ENCODE results near the gene ANKIB1. TPM values are rescaled to one million over a fixed set of nuclear protein-coding genes. Genes with fewer than 3 reads are reported as not detected.

Gene ANKIB1
- total and polyA plus RNA-seq, 4 donors: 42.2 to 81.6 (median 67.4) TPM

DNA sequence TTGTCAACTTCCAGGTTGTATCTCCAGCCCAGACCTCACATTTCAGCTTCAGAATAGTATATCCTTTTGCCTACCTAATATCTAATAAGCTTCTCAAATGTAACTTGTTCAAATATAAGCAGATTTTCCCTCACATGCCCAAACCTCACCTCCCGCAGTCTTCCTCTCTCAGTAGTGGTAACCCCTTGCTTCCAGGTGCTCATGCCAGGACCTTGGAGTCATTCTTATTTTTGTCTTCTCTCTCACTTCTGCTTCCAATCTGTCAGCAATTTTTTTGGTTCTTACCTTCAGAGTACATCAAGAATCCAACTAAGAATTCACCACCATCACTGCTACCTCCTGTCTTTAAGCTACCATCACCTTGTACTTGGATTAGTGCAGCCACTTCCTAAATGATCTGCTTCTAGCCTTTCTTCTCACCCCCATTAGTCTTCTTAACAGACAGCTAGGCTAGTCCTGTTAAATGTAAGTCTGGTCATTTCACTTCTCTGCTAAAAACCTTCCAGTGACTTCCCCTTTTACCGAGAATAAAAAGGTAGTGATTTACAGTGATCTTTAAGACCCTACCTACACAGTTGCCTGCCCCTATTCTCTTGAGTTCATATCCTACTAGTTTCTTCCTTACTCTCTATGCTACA lies 14.0 kb downstream of the ANKIB1 start:
- WGBS (ENCODE audit: insufficient coverage): 82% methylated on average over 2 of the region's 2 CpGs
- no peaks in the 10 kb centered on the region for H3K27me3 ChIP-seq (ENCODE audit: control insufficient read depth, insufficient read depth, low read length)
- no peaks in the 10 kb centered on the region for H3K36me3 ChIP-seq (ENCODE audit: control insufficient read depth, insufficient read depth, low read length)
- H3K27ac ChIP-seq (ENCODE audit: low read depth, low read length): no peak overlapping the region
- DNase-seq (ENCODE audit: low read depth in 4 of 6, low spot score in 6 of 6): no peak
- H3K9me3 ChIP-seq (ENCODE audit: control insufficient read depth, insufficient read depth, low read length): peaks cover 7% of the 10 kb centered on the region
- H3K4me1 ChIP-seq (ENCODE audit: control insufficient read depth, insufficient read depth, low read length): no peaks in the 10 kb centered on the region
- no peak overlapping the region for H3K4me3 ChIP-seq (ENCODE audit: low read depth, low read length)

DNA sequence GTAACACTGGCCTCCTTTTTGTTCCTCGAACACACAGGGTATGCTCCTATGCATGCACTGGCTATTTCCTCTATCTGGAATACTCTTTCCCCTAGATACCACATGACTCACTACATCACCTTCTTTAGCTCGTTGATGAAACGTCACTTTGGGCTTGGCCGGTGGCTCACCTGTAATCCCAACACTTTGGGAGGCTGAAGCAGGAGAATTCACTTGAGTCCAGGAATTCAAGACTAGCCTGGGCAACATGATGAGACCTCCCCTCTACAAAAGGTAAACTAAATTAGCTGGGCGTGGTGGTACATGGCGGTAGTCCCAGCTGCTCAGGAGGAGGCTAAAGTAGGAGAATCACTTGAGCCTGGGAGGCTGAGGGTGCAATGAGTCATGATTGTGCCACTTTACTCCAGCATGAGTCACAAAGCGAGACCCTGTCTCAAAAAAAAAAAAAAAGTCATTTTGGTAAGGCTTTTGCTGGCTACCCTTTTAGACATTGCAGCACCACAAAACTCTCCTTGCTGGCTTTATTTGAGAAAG lies 14.5 kb downstream of the ANKIB1 start:
- H3K36me3 ChIP-seq (ENCODE audit: control insufficient read depth, insufficient read depth, low read length): no peaks in the 10 kb centered on the region
- no peak overlapping the region for H3K4me3 ChIP-seq (ENCODE audit: low read depth, low read length)
- no peaks in the 10 kb centered on the region for H3K4me1 ChIP-seq (ENCODE audit: control insufficient read depth, insufficient read depth, low read length)
- no peak for DNase-seq (ENCODE audit: low read depth in 4 of 6, low spot score in 6 of 6)
- H3K27me3 ChIP-seq (ENCODE audit: control insufficient read depth, insufficient read depth, low read length): no peaks in the 10 kb centered on the region
- H3K27ac ChIP-seq (ENCODE audit: low read depth, low read length): no peak overlapping the region
- WGBS (ENCODE audit: insufficient coverage): 97% methylated on average over 5 of the region's 7 CpGs
- H3K9me3 ChIP-seq (ENCODE audit: control insufficient read depth, insufficient read depth, low read length): peaks cover 7% of the 10 kb centered on the region

DNA sequence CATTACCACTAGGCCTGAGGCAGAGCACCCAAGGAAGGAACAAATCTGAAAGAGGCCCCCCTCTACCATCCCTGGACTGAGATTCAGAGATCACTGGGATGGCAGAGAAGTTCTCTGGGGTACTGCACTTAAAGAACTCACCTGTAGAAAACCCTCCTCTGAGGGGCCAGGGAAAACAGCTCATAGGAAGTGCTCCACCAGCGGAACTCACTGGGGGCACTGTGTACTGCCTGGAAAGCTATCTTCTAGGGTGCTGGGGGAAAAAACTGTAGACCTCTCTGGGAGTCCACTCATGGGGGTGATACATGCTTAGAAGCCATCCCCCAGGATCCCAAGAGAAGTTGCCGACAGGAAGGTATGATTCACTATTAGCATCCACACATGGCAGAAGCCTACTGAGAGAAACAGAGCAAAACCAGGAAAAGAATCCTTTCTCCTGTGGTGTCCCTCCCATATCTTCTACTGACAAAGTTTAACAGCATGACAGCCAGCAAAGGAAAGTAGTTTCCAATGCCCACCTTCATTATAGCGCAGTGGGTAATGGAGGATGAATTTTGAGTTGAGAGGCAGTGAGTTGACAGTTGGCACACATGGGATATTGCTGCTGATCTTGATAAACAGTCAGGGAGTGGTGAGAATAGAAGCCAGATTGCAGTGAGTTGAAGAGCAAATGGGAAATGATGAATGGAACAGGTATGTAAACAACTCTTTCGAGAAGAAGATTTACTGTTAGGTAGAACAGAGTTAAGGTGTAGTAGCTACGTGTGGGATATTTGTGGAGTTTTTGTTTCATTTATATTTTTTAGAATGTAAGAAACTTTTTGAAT lies 20.9 kb downstream of the ANKIB1 start:
- H3K4me1 ChIP-seq (ENCODE audit: control insufficient read depth, insufficient read depth, low read length): no peaks in the 10 kb centered on the region
- no peaks in the 10 kb centered on the region for H3K36me3 ChIP-seq (ENCODE audit: control insufficient read depth, insufficient read depth, low read length)
- no peak overlapping the region for H3K27ac ChIP-seq (ENCODE audit: low read depth, low read length)
- peaks cover 7% of the 10 kb centered on the region for H3K9me3 ChIP-seq (ENCODE audit: control insufficient read depth, insufficient read depth, low read length)
- WGBS (ENCODE audit: insufficient coverage): 100% methylated on average over 1 of the region's 5 CpGs
- H3K27me3 ChIP-seq (ENCODE audit: control insufficient read depth, insufficient read depth, low read length): no peaks in the 10 kb centered on the region
- no peak for DNase-seq (ENCODE audit: low read depth in 4 of 6, low spot score in 6 of 6)
- H3K4me3 ChIP-seq (ENCODE audit: low read depth, low read length): no peak overlapping the region

DNA sequence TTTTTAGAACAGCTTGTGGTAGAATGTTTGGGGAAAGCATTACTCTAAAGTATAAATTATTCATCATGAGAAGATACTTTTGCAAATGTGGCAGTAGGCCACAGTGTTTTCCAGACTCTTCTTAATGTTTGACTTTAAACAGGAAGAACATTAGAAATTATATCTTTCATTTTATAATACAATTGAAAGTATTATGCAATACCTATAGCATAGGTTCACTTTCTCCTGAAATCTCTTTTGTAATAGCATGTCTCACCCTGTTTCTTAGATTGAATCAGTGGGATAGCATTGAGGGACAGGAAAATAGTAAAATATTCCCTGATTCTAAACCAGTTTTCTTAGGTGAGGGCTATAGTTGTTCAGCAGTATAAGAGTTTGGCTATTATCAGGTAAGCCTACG lies 23.1 kb downstream of the ANKIB1 start:
- Histone ChIP-seq H3K27ac (ENCODE audit: low read depth, low read length) (no peak overlapping the region), H3K4me3 (ENCODE audit: low read depth, low read length) (no peak overlapping the region), H3K4me1 (ENCODE audit: control insufficient read depth, insufficient read depth, low read length) (no peaks in the 10 kb centered on the region), H3K9me3 (ENCODE audit: control insufficient read depth, insufficient read depth, low read length) (no peaks in the 10 kb centered on the region), H3K36me3 (ENCODE audit: control insufficient read depth, insufficient read depth, low read length) (no peaks in the 10 kb centered on the region), H3K27me3 (ENCODE audit: control insufficient read depth, insufficient read depth, low read length) (no peaks in the 10 kb centered on the region)
- no peak for DNase-seq (ENCODE audit: low read depth in 4 of 6, low spot score in 6 of 6)
- WGBS (ENCODE audit: insufficient coverage): no CpG with 5 or more reads among the region's 1 CpG

DNA sequence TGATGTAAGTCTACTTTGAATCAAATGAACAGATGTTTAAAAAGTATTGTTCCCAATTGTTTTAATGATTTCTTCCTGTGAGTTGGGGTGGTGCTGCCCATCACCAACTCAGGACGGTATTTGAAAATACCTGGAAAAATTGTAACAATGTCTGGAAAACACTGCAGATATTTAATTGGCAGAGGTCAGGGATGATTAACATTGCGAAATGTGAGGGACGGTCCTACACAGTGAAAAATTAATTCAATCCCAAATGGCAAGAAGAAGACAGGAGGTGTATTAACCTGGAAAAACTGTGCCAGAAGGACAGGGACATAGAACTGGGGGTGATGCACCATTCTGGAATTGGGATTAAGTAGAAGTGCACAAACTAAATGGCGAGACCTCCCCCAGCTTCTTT lies 29.6 kb downstream of the ANKIB1 start:
- H3K36me3 ChIP-seq (ENCODE audit: control insufficient read depth, insufficient read depth, low read length): no peaks in the 10 kb centered on the region
- peaks cover 3% of the 10 kb centered on the region for H3K4me1 ChIP-seq (ENCODE audit: control insufficient read depth, insufficient read depth, low read length)
- no peak overlapping the region for H3K4me3 ChIP-seq (ENCODE audit: low read depth, low read length)
- no peaks in the 10 kb centered on the region for H3K27me3 ChIP-seq (ENCODE audit: control insufficient read depth, insufficient read depth, low read length)
- no peak for DNase-seq (ENCODE audit: low read depth in 4 of 6, low spot score in 6 of 6)
- no peak overlapping the region for H3K27ac ChIP-seq (ENCODE audit: low read depth, low read length)
- WGBS (ENCODE audit: insufficient coverage): 90% methylated on average over 3 of the region's 4 CpGs
- H3K9me3 ChIP-seq (ENCODE audit: control insufficient read depth, insufficient read depth, low read length): no peaks in the 10 kb centered on the region

DNA sequence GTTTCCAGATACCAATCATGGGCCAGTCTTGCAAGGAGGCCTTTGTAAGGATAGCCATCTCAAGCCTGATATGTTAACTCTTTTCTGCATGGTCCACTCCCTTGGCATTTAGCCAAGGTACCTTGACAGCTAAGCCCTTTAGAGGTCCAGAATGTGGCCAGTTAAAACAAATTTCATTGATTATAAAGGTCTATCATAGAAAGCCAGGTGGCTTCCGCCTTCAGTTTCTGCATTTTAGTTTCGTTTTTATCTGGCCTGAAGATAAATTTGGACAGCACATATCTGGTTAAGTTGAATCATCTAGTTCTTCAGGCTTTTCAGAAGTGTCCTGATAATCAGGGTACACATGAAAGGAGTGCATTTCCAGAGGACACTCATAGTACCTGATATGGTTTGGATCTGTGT lies 30.7 kb downstream of the ANKIB1 start:
- Histone ChIP-seq H3K27me3 (ENCODE audit: control insufficient read depth, insufficient read depth, low read length) (no peaks in the 10 kb centered on the region), H3K27ac (ENCODE audit: low read depth, low read length) (no peak overlapping the region), H3K9me3 (ENCODE audit: control insufficient read depth, insufficient read depth, low read length) (no peaks in the 10 kb centered on the region), H3K4me3 (ENCODE audit: low read depth, low read length) (no peak overlapping the region), H3K36me3 (ENCODE audit: control insufficient read depth, insufficient read depth, low read length) (no peaks in the 10 kb centered on the region), H3K4me1 (ENCODE audit: control insufficient read depth, insufficient read depth, low read length) (peaks cover 3% of the 10 kb centered on the region)
- 94% methylated on average over 2 of the region's 2 CpGs for WGBS (ENCODE audit: insufficient coverage)
- DNase-seq (ENCODE audit: low read depth in 4 of 6, low spot score in 6 of 6): no peak

DNA sequence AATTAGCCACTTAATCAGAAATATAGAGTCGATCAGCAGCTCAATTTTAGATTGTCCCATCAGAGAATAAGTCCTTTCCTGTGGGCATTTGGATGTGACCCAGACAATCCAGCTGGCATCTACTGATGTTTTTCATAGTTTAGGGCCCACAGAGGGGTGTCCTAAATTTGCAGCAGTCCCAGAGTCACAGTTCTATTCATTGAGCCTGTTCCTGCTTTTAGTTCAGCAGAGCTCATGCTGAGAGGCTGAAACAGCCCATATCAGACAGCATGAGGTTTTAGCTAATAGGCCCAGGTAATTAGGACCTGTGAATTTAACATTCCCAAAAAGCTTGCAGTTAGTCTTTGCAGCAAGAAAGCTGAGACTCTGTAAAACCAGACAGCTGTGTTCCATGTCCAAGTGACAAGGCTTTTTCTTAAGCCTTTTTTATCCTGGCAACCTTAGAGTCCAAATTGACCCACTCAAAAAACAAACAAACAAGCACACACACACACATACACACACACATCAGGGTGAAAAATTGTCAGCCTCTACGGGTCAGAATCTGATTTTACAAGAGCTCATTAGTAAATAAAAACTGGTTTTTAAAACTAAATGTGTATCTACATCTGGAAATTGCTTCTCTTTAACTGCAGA lies 33.7 kb downstream of the ANKIB1 start:
- DNase-seq (ENCODE audit: low read depth in 4 of 6, low spot score in 6 of 6): peak in 2 of 6 donors; percentile 15 to 61
- no peak overlapping the region for H3K27ac ChIP-seq (ENCODE audit: low read depth, low read length)
- 40% methylated on average over 1 of the region's 2 CpGs for WGBS (ENCODE audit: insufficient coverage)
- no peaks in the 10 kb centered on the region for H3K27me3 ChIP-seq (ENCODE audit: control insufficient read depth, insufficient read depth, low read length)
- peaks cover 3% of the 10 kb centered on the region for H3K4me1 ChIP-seq (ENCODE audit: control insufficient read depth, insufficient read depth, low read length)
- no peak overlapping the region for H3K4me3 ChIP-seq (ENCODE audit: low read depth, low read length)
- H3K9me3 ChIP-seq (ENCODE audit: control insufficient read depth, insufficient read depth, low read length): no peaks in the 10 kb centered on the region
- no peaks in the 10 kb centered on the region for H3K36me3 ChIP-seq (ENCODE audit: control insufficient read depth, insufficient read depth, low read length)

DNA sequence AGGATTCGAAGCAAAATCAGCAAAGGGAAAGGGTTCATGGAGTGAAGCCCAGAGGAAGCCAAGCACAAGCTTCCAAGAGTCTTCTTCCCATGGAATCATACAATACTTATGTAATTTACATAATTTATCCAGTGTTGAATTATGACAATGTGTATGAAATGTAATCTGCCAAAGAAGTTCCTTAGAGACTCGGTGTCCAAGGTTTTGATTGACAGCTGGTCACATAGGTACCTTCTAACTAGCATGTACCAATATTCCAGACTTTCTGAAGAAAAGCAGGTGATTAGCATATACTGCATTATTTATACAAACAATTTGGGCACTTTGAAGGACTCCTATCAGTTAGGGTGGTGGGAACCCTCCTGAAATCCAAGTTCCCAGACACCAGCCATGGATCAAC lies 35.3 kb downstream of the ANKIB1 start:
- Histone ChIP-seq H3K27ac (ENCODE audit: low read depth, low read length) (no peak overlapping the region), H3K4me1 (ENCODE audit: control insufficient read depth, insufficient read depth, low read length) (peaks cover 3% of the 10 kb centered on the region), H3K36me3 (ENCODE audit: control insufficient read depth, insufficient read depth, low read length) (no peaks in the 10 kb centered on the region), H3K9me3 (ENCODE audit: control insufficient read depth, insufficient read depth, low read length) (no peaks in the 10 kb centered on the region), H3K27me3 (ENCODE audit: control insufficient read depth, insufficient read depth, low read length) (no peaks in the 10 kb centered on the region), H3K4me3 (ENCODE audit: low read depth, low read length) (no peak overlapping the region)
- DNase-seq (ENCODE audit: low read depth in 4 of 6, low spot score in 6 of 6): no peak
- 100% methylated on average over 1 of the region's 2 CpGs for WGBS (ENCODE audit: insufficient coverage)

DNA sequence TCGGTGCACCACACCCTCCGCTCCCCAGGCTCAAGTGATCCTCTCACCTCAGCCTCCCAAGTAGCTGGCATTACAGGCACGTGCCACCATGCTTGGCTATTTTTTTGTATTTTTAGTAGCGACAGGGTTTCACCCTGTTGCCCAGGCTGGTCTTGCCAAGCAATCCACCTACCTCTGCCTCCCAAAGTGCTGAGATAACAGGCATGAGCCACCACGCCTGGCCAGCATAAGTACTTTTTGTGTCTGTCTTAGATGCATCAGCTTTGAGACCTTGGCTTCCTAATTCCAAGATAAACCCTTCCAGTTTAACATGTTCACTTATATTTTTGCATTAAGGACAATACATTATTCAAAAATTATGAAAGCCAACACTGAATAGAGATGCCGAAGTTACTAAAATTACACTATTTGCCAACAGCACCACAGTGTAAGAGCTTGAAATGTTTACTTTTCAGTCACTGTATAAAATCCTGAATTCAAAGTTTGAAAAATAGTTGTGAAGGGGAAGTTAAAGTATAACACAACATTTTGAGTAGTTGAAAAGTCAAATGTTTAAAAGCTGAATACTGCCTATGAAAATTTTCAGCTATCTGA lies 36.5 kb downstream of the ANKIB1 start:
- no peak for DNase-seq (ENCODE audit: low read depth in 4 of 6, low spot score in 6 of 6)
- Histone ChIP-seq H3K27me3 (ENCODE audit: control insufficient read depth, insufficient read depth, low read length) (no peaks in the 10 kb centered on the region), H3K4me1 (ENCODE audit: control insufficient read depth, insufficient read depth, low read length) (peaks cover 3% of the 10 kb centered on the region), H3K4me3 (ENCODE audit: low read depth, low read length) (no peak overlapping the region), H3K27ac (ENCODE audit: low read depth, low read length) (no peak overlapping the region), H3K9me3 (ENCODE audit: control insufficient read depth, insufficient read depth, low read length) (no peaks in the 10 kb centered on the region), H3K36me3 (ENCODE audit: control insufficient read depth, insufficient read depth, low read length) (no peaks in the 10 kb centered on the region)
- 92% methylated on average over 5 of the region's 6 CpGs for WGBS (ENCODE audit: insufficient coverage)

Data from spinal cord (tissue), 10 donors.